Liver (tissue), 9 donors: Measurements from ENCODE around the gene BTBD9. TPM values are rescaled to one million over a fixed set of nuclear protein-coding genes. Genes with fewer than 3 reads are reported as not detected.

Experiments used
- DNase-seq: peaks from one replicate; pipeline ENCODE4 v3.0.0-alpha.2; 2017; ENCODE audit warnings: low spot score
- H3K27ac ChIP-seq, 2 donors: one replicate each; pipeline ENCODE4 v1.7.0; 2013; ENCODE audit warnings: inconsistent platforms in 2 of 2, low read length in 2 of 2, control low read depth in 1 of 2, low read depth in 1 of 2, mild to moderate bottlenecking in 1 of 2
- H3K27me3 ChIP-seq, 4 donors: one replicate each; pipeline versions ENCODE4 v1.6.1 to v1.7.0; 2013; ENCODE audit warnings: low read length in 3 of 4, inconsistent platforms in 1 of 4, mild to moderate bottlenecking in 1 of 4, moderate library complexity in 1 of 4; ENCODE audit not compliant: control insufficient read depth in 4 of 4, insufficient read depth in 4 of 4
- H3K36me3 ChIP-seq, 4 donors: one replicate each; pipeline versions ENCODE4 v1.6.1 to v1.7.0; 2013; ENCODE audit warnings: low read length in 3 of 4, mild to moderate bottlenecking in 3 of 4, low read depth in 1 of 4, moderate library complexity in 1 of 4; ENCODE audit not compliant: control insufficient read depth in 4 of 4, insufficient read depth in 3 of 4
- H3K4me1 ChIP-seq, 4 donors: one replicate each; pipeline versions ENCODE4 v1.6.1 to v1.7.0; 2013; ENCODE audit warnings: low read length in 3 of 4, mild to moderate bottlenecking in 3 of 4, moderate library complexity in 1 of 4; ENCODE audit not compliant: control insufficient read depth in 4 of 4, insufficient read depth in 4 of 4
- H3K4me3 ChIP-seq, 3 donors: one replicate each; pipeline versions ENCODE4 v1.6.1 to v1.7.0; 2013; ENCODE audit warnings: low read length in 3 of 3, control low read depth in 1 of 3, low read depth in 1 of 3, mild to moderate bottlenecking in 1 of 3
- H3K9ac ChIP-seq, 2 donors: one replicate each; pipeline ENCODE4 v1.7.0; 2013; ENCODE audit warnings: low read length in 2 of 2, mild to moderate bottlenecking in 2 of 2, moderate library complexity in 2 of 2, control low read depth in 1 of 2, low read depth in 1 of 2
- H3K9me3 ChIP-seq, 4 donors: one replicate each; pipeline versions ENCODE4 v1.6.1 to v1.7.0; 2013; ENCODE audit warnings: low read length in 3 of 4; ENCODE audit not compliant: control insufficient read depth in 4 of 4
- ATF3 ChIP-seq: IDR thresholded peaks from 2 replicates; pipeline ENCODE4 v1.6.1; 2016; ENCODE audit warnings: antibody characterized with exemption
- CTCF ChIP-seq: fragments of 150-350 bp; IDR thresholded peaks from 2 replicates; pipeline ENCODE4 v1.5.1; 2017; ENCODE audit warnings: improper control_type of control experiment, low read depth, low read length; ENCODE audit not compliant: missing input control
- EGR1 ChIP-seq, 2 donors: IDR thresholded peaks; 2 replicates each; pipeline ENCODE4 v1.6.1; 2016 to 2018; ENCODE audit warnings: antibody characterized with exemption in 2 of 2, low read depth in 2 of 2
- FOXA1 ChIP-seq: IDR thresholded peaks from 2 replicates; pipeline ENCODE4 v1.6.1; 2016; ENCODE audit warnings: antibody characterized with exemption
- FOXA2 ChIP-seq: IDR thresholded peaks from 2 replicates; pipeline ENCODE4 v1.6.1; 2016; ENCODE audit warnings: antibody characterized with exemption
- GABPA ChIP-seq, 2 donors: IDR thresholded peaks in 1 of 2; conservative IDR thresholded peaks in 1 of 2; 2 replicates each; pipeline ENCODE4 v1.6.1; 2016; ENCODE audit warnings: antibody characterized with exemption in 2 of 2, mild to moderate bottlenecking in 1 of 2, moderate library complexity in 1 of 2
- HNF4A ChIP-seq, 2 donors: conservative IDR thresholded peaks; 2 replicates each; pipeline ENCODE4 v1.6.1; 2016; ENCODE audit warnings: antibody characterized with exemption in 2 of 2, mild to moderate bottlenecking in 2 of 2
- HNF4G ChIP-seq: IDR thresholded peaks from 2 replicates; pipeline ENCODE4 v1.6.1; 2016; ENCODE audit warnings: antibody characterized with exemption
- JUND ChIP-seq, 2 donors: IDR thresholded peaks; 2 replicates each; pipeline ENCODE4 v1.6.1; 2016; ENCODE audit warnings: antibody characterized with exemption in 2 of 2
- MAX ChIP-seq: IDR thresholded peaks from 2 replicates; pipeline ENCODE4 v1.6.1; 2016; ENCODE audit warnings: antibody characterized with exemption
- NR2F2 ChIP-seq: IDR thresholded peaks from 2 replicates; pipeline ENCODE4 v1.6.1; 2016; ENCODE audit warnings: antibody characterized with exemption
- RAD21 ChIP-seq, 2 donors: IDR thresholded peaks; 2 replicates each; pipeline ENCODE4 v1.6.1; 2016; ENCODE audit warnings: antibody characterized with exemption in 2 of 2, mild to moderate bottlenecking in 2 of 2
- RXRA ChIP-seq, 2 donors: IDR thresholded peaks; 2 replicates each; pipeline ENCODE4 v1.6.1; 2017 to 2018; ENCODE audit warnings: antibody characterized with exemption in 2 of 2, mild to moderate bottlenecking in 1 of 2
- SP1 ChIP-seq: IDR thresholded peaks from 2 replicates; pipeline ENCODE4 v1.6.1; 2018; ENCODE audit warnings: antibody characterized with exemption, mild to moderate bottlenecking
- TAF1 ChIP-seq: conservative IDR thresholded peaks from 2 replicates; pipeline ENCODE4 v1.6.1; 2016; ENCODE audit warnings: antibody characterized with exemption, mild to moderate bottlenecking
- YY1 ChIP-seq: IDR thresholded peaks from 2 replicates; pipeline ENCODE4 v1.6.1; 2016; ENCODE audit warnings: antibody characterized with exemption, mild to moderate bottlenecking
- ZBTB33 ChIP-seq: IDR thresholded peaks from 2 replicates; pipeline ENCODE4 v1.6.1; 2016; ENCODE audit warnings: antibody characterized with exemption
- WGBS: extraction: QIAGEN DNeasy Blood & Tissue Kit; methylation state at CpG from one replicate; pipeline ENCODE4 v1.1.7; 2013; 5-methylcytosine and 5-hydroxymethylcytosine counted together
- polyA plus RNA-seq, 2 donors: library from polyadenylated mRNA; stranded (reverse) in 1 of 2; unstranded in 1 of 2; fragments of 200-250 nt in 1 of 2; fragments of >200 nt in 1 of 2; fragmentation: Nextera tagmentation in 1 of 2; extraction: Ambion mirVana in 1 of 2; gene quantifications; one replicate each; pipeline versions ENCODE4 v1.2.1 to v1.2.3, GENCODE V29; 2013 to 2015
- total RNA-seq, 2 donors: library from RNA; depleted of rRNA; stranded (reverse); fragments of >200 nt; gene quantifications; one replicate each; pipeline ENCODE4 v1.2.3, GENCODE V29; 2014
- donor health status: healthy.
- donor health status: healthy.
- donor health status: healthy.
- donor health status: healthy.
- donor health status: healthy.

BTBD9 gene
- total and polyA plus RNA-seq, 4 donors: 2.0 to 12.4 (median 5.7) TPM

DNA sequence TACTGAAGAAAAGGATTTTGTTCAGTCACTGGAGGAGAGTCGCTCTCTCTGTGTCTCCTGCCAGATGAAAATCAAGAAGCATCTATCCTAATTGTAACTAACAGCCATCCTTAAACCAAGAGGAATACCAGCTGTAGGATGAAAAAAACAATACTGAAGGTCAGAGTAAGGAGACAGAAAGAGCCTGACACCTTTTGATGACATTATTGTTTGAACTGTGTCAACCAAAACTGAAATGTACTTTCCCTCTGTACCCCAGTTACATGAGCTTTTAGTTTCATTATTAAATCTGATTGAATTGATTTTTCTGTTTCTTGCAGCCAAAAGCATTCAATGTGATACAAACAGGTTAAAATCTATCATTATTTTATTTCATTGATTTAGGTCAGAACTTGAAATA, 17.2 kb upstream of the BTBD9 start:
- H3K36me3 ChIP-seq: no peaks in the 10 kb centered on the region
- no peak for TF ChIP-seq RAD21 (IDR thresholded peaks at IDR 0.05)
- TF ChIP-seq GABPA (IDR thresholded peaks at IDR 0.05 in 1 of 2, conservative IDR thresholded peaks at IDR 0.05 in 1 of 2): no peak
- no peak for TF ChIP-seq JUND (IDR thresholded peaks at IDR 0.05)
- WGBS: 97% methylated on average over 1 of the region's 1 CpG
- no peak for DNase-seq
- H3K4me3 ChIP-seq: no peak overlapping the region
- H3K27ac ChIP-seq: no peak overlapping the region
- no peaks in the 10 kb centered on the region for H3K4me1 ChIP-seq
- H3K27me3 ChIP-seq: no peaks in the 10 kb centered on the region
- H3K9me3 ChIP-seq: no peaks in the 10 kb centered on the region
- H3K9ac ChIP-seq: no peak overlapping the region

DNA sequence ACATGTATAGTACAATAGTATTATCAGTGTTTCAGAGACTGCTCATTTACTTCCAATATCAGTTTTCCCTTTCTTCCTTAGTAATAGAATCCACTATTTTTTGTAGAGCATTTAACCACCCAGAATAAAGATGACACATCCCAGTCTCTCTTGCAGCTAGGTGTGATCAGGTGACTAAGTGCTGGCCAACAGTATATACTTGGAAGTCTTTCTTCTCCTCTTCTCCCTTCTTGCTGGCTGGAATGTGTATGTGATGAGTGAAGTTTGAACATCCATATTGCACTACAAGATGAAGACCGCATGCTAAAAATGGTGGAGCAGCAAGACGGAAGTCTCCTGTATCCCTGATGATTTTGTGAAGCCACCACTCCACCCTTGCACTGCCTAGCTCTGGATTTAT, 14.5 kb upstream of the BTBD9 start:
- DNase-seq: no peak
- H3K27me3 ChIP-seq: no peaks in the 10 kb centered on the region
- no peak overlapping the region for H3K27ac ChIP-seq
- H3K36me3 ChIP-seq: no peaks in the 10 kb centered on the region
- no peak for TF ChIP-seq GABPA (IDR thresholded peaks at IDR 0.05 in 1 of 2, conservative IDR thresholded peaks at IDR 0.05 in 1 of 2)
- TF ChIP-seq NR2F2: no peak
- TF ChIP-seq SP1: no peak
- no peak for TF ChIP-seq HNF4A (conservative IDR thresholded peaks at IDR 0.05)
- TF ChIP-seq MAX: no peak
- no peak for TF ChIP-seq FOXA2
- TF ChIP-seq JUND (IDR thresholded peaks at IDR 0.05): no peak
- TF ChIP-seq CTCF: no peak
- TF ChIP-seq FOXA1: no peak
- WGBS: 98% methylated on average over 2 of the region's 2 CpGs
- H3K4me1 ChIP-seq: no peaks in the 10 kb centered on the region
- no peaks in the 10 kb centered on the region for H3K9me3 ChIP-seq
- no peak overlapping the region for H3K9ac ChIP-seq
- H3K4me3 ChIP-seq: no peak overlapping the region

DNA sequence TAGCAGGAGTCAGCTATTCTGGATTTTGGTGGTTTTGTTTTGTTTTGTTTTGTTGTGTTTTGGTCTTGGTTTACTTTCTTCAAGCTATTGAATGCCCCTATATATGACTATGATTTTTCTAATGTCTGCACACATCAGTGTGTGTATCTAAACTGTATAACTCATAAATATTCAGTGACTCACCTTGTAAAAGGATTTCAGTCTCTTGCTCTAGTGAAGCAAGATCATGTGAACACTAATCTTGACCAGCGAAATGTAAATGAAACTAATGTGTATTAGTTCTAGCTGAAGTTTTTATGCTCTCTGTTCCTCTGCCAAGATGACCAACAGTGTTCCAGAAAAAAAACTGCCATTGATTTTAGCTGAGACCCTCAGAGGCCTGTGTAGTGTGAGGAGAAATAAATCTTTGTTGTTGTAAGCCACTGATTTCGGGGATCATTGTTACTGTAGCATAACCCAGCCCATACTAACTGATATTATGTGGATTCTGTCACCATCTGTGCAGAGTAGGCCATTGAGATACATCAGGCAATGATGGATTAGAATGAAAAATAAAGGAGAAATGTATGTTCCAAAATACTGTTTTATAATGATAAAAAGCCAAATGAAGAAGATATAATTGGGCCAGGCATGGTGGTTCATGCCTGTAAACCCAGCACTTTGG, 11.5 kb upstream of the BTBD9 start:
- Histone ChIP-seq H3K27ac (no peak overlapping the region), H3K4me3 (no peak overlapping the region), H3K9me3 (no peaks in the 10 kb centered on the region), H3K27me3 (no peaks in the 10 kb centered on the region), H3K4me1 (no peaks in the 10 kb centered on the region), H3K36me3 (no peaks in the 10 kb centered on the region), H3K9ac (no peak overlapping the region)
- DNase-seq: no peak
- 98% methylated on average over 2 of the region's 2 CpGs for WGBS
- TF ChIP-seq NR2F2 (no peak), CTCF (no peak), YY1 (no peak), EGR1 (IDR thresholded peaks at IDR 0.05; ENCODE audit: low read depth in 2 of 2) (no peak), ATF3 (no peak), RXRA (IDR thresholded peaks at IDR 0.05) (no peak), GABPA (IDR thresholded peaks at IDR 0.05 in 1 of 2, conservative IDR thresholded peaks at IDR 0.05 in 1 of 2) (no peak), HNF4A (conservative IDR thresholded peaks at IDR 0.05) (no peak), FOXA2 (no peak), ZBTB33 (no peak), FOXA1 (no peak), TAF1 (no peak), MAX (no peak), HNF4G (no peak)
